GM20000 (cell line): Measurements from ENCODE around the gene SLC29A4.
"Not testable (repeated sequence)": the region's sequence is repeated elsewhere in the genome, so short reads cannot be mapped to it uniquely, and the experiment has no call there.

Source experiments
- DNase-seq: peaks from one replicate; pipeline ENCODE4 v3.0.0; 2012; ENCODE audit warnings: low spot score
- CTCF ChIP-seq: IDR thresholded peaks from 2 replicates; pipeline ENCODE4 v1.5.1; 2012; ENCODE audit warnings: mild to moderate bottlenecking, control low read depth; ENCODE audit errors: extremely low read depth, missing control alignments

SLC29A4 gene

GRCh38 chr7:5287802-5288201, 5.1 kb downstream of the SLC29A4 start:
- TF ChIP-seq CTCF = no peak
- DNase-seq = no peak

- DNase-seq = not testable (repeated sequence)
Measured at GRCh38 chr7:5288560-5288959, 5.8 kb downstream of the SLC29A4 start.

GRCh38 chr7:5289355-5289754, 6.6 kb downstream of the SLC29A4 start:
- DNase-seq = no peak
- TF ChIP-seq CTCF = no peak

- no peak for TF ChIP-seq CTCF
- DNase-seq = no peak
Measured at GRCh38 chr7:5291301-5291700, 8.6 kb downstream of the SLC29A4 start.

DNA sequence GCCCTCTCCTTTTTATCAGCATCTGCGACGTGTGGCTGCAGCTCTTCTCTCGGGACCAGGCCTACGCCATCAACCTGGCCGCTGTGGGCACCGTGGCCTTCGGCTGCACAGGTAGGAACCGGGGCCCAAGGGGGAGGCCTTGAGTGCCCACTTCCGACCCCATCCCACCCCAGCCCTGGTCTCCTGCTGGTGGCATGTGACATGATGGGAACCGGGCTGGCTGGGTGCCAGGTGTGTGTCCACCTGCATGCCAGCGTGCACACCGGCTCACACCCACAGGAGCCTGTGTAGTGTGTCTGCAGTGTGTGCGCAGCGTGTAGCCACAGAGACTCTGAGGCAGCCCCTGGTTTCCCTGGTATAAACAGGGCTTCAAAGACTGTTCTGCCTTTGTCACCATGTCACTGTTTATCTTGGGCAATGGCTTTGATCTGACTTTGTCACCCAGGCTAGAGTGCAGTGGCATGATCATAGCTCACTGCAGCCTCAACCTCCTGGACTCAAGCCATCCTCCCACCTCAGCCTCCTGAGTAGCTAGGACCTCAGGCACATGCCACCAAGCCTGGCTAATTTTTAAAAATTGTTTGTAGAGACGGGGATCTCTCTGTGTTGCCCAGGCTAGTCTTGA, 9.1 kb downstream of the SLC29A4 start:
- DNase-seq = not testable (repeated sequence)

GRCh38 chr7:5294169-5294987, 11.6 kb downstream of the SLC29A4 start:
- DNase-seq = no peak
- TF ChIP-seq CTCF = no peak

GRCh38 chr7:5295039-5296014, 12.6 kb downstream of the SLC29A4 start:
- no peak for DNase-seq
- no peak for TF ChIP-seq CTCF

- no peak for TF ChIP-seq CTCF
Measured at GRCh38 chr7:5296015-5296610, 13.4 kb downstream of the SLC29A4 start.

More at GRCh38 chr7:5296015-5296610, 13.4 kb downstream of the SLC29A4 start:
- DNase-seq = no peak
